IPS-18a (cell line): ENCODE results near the gene SDHAF1.

ENCODE experiments used
- H3K27ac ChIP-seq: one replicate; pipeline ENCODE4 v1.5.1; 2013; ENCODE audit warnings: low read length
- H3K27me3 ChIP-seq: one replicate; pipeline ENCODE4 v1.6.1; 2013; ENCODE audit warnings: mild to moderate bottlenecking, low read length; ENCODE audit not compliant: control insufficient read depth, insufficient read depth
- H3K36me3 ChIP-seq: one replicate; pipeline ENCODE4 v1.6.1; 2013; ENCODE audit warnings: low read depth, low read length; ENCODE audit not compliant: control insufficient read depth
- H3K4me1 ChIP-seq: one replicate; pipeline ENCODE4 v1.6.1; 2013; ENCODE audit warnings: low read depth, low read length; ENCODE audit not compliant: control insufficient read depth
- H3K4me3 ChIP-seq: one replicate; pipeline ENCODE4 v1.5.1; 2013; ENCODE audit warnings: low read length
- H3K9ac ChIP-seq: one replicate; pipeline ENCODE4 v1.6.1; 2013; ENCODE audit warnings: mild to moderate bottlenecking, low read length, moderate library complexity
- H3K9me3 ChIP-seq: one replicate; pipeline ENCODE4 v1.6.1; 2013; ENCODE audit warnings: low read depth, low read length; ENCODE audit not compliant: control insufficient read depth

Gene SDHAF1

GRCh38 chr19:36009220-36009619 lies 14.2 kb downstream of the SDHAF1 start:
- H3K9me3 ChIP-seq = no peaks in the 10 kb centered on the region
- peaks cover under 1% of the 10 kb centered on the region for H3K36me3 ChIP-seq
- no peaks in the 10 kb centered on the region for H3K27me3 ChIP-seq
- H3K4me3 ChIP-seq = peak overlapping the region; percentile 72
- H3K4me1 ChIP-seq = no peaks in the 10 kb centered on the region
- H3K27ac ChIP-seq = no peak overlapping the region
- H3K9ac ChIP-seq = peak overlapping the region; percentile 39

- peak overlapping the region; percentile 72 for H3K4me3 ChIP-seq
- H3K27me3 ChIP-seq = no peaks in the 10 kb centered on the region
- no peak overlapping the region for H3K9ac ChIP-seq
- no peaks in the 10 kb centered on the region for H3K36me3 ChIP-seq
- no peak overlapping the region for H3K27ac ChIP-seq
- peaks cover 1% of the 10 kb centered on the region for H3K4me1 ChIP-seq
- no peaks in the 10 kb centered on the region for H3K9me3 ChIP-seq
Observed at GRCh38 chr19:36009633-36010379, 14.8 kb downstream of the SDHAF1 start.

- Histone ChIP-seq H3K36me3 (no peaks in the 10 kb centered on the region), H3K9ac (no peak overlapping the region), H3K4me3 (no peak overlapping the region), H3K9me3 (no peaks in the 10 kb centered on the region), H3K4me1 (peaks cover 5% of the 10 kb centered on the region), H3K27me3 (no peaks in the 10 kb centered on the region), H3K27ac (no peak overlapping the region)
Observed at GRCh38 chr19:36010402-36010801, 15.4 kb downstream of the SDHAF1 start.

GRCh38 chr19:36013280-36014011 lies 18.5 kb downstream of the SDHAF1 start:
- Histone ChIP-seq H3K9me3 (no peaks in the 10 kb centered on the region), H3K27me3 (no peaks in the 10 kb centered on the region), H3K4me1 (peaks cover 5% of the 10 kb centered on the region), H3K4me3 (peak overlapping the region; percentile 76), H3K9ac (peak overlapping the region; percentile 63), H3K36me3 (peaks cover 4% of the 10 kb centered on the region), H3K27ac (no peak overlapping the region)

- peaks cover 5% of the 10 kb centered on the region for H3K4me1 ChIP-seq
- no peaks in the 10 kb centered on the region for H3K27me3 ChIP-seq
- peak within 1 kb of the TSS; percentile 76 for H3K4me3 ChIP-seq
- no peak within 1 kb of the TSS for H3K27ac ChIP-seq
- peaks cover 4% of the 10 kb centered on the region for H3K36me3 ChIP-seq
- no peaks in the 10 kb centered on the region for H3K9me3 ChIP-seq
- peak within 1 kb of the TSS; percentile 63 for H3K9ac ChIP-seq
Observed at GRCh38 chr19:36014012-36014924, 19.3 kb downstream of the SDHAF1 start, which contains the start of gene ALKBH6. Gene ALKBH6, minus strand, starts transcription at chr19:36014213. Its CDS starts 816 bp downstream, at chr19:36013397.

- peaks cover 11% of the 10 kb centered on the region for H3K36me3 ChIP-seq
- H3K4me3 ChIP-seq = no peak overlapping the region
- H3K9ac ChIP-seq = no peak overlapping the region
- H3K27me3 ChIP-seq = no peaks in the 10 kb centered on the region
- peaks cover 5% of the 10 kb centered on the region for H3K4me1 ChIP-seq
- no peak overlapping the region for H3K27ac ChIP-seq
- no peaks in the 10 kb centered on the region for H3K9me3 ChIP-seq
Observed at GRCh38 chr19:36019061-36019670, 24.2 kb downstream of the SDHAF1 start.

- Histone ChIP-seq H3K27ac (no peak overlapping the region), H3K9me3 (no peaks in the 10 kb centered on the region), H3K9ac (no peak overlapping the region), H3K4me1 (no peaks in the 10 kb centered on the region), H3K36me3 (peaks cover 11% of the 10 kb centered on the region), H3K27me3 (no peaks in the 10 kb centered on the region), H3K4me3 (no peak overlapping the region)
Observed at GRCh38 chr19:36023432-36023831, 28.4 kb downstream of the SDHAF1 start.

GRCh38 chr19:36025541-36025940 lies 30.6 kb downstream of the SDHAF1 start:
- peaks cover 11% of the 10 kb centered on the region for H3K36me3 ChIP-seq
- H3K9me3 ChIP-seq = no peaks in the 10 kb centered on the region
- H3K27me3 ChIP-seq = no peaks in the 10 kb centered on the region
- no peak overlapping the region for H3K27ac ChIP-seq
- no peak overlapping the region for H3K9ac ChIP-seq
- H3K4me1 ChIP-seq = no peaks in the 10 kb centered on the region
- no peak overlapping the region for H3K4me3 ChIP-seq

- no peak overlapping the region for H3K27ac ChIP-seq
- H3K9me3 ChIP-seq = no peaks in the 10 kb centered on the region
- no peak overlapping the region for H3K9ac ChIP-seq
- H3K4me1 ChIP-seq = no peaks in the 10 kb centered on the region
- H3K27me3 ChIP-seq = no peaks in the 10 kb centered on the region
- no peak overlapping the region for H3K4me3 ChIP-seq
- peaks cover 11% of the 10 kb centered on the region for H3K36me3 ChIP-seq
Observed at GRCh38 chr19:36026091-36026876, 31.3 kb downstream of the SDHAF1 start.

- Histone ChIP-seq H3K27ac (no peak overlapping the region), H3K4me3 (no peak overlapping the region), H3K36me3 (peaks cover 11% of the 10 kb centered on the region), H3K9ac (no peak overlapping the region), H3K27me3 (no peaks in the 10 kb centered on the region), H3K4me1 (no peaks in the 10 kb centered on the region), H3K9me3 (no peaks in the 10 kb centered on the region)
Observed at GRCh38 chr19:36027696-36028095, 32.7 kb downstream of the SDHAF1 start.
